IMR-90 (cell line): ENCODE results near the gene PCGF3. TPM values are rescaled to one million over a fixed set of nuclear protein-coding genes. Genes with fewer than 3 reads are reported as not detected.

Experiments
- ATAC-seq: fragments of 200-7000 bp; cut with Tn5 transposase; 2 replicates; pipeline ENCODE4 v1.9.1; 2020; ENCODE audit warnings: low read depth, mild to moderate bottlenecking, moderate library complexity
- BruUV-seq: library from RNA; stranded (reverse); fragments of 400-500 nt; replicated peaks from 2 replicates; lab custom pipeline; 2021; lab: Mats Ljungman, UMichigan
- CTCF ChIA-PET: fragments of 300-600 bp; formaldehyde crosslinking; extraction: SDS; loops from one replicate; lab custom pipeline; 2021; ENCODE audit warnings: antibody characterized with exemption; lab: Yijun Ruan, JAX
- POLR2A ChIA-PET: fragments of 300-600 bp; sonication (Branson Sonifier 250); formaldehyde crosslinking; loops from one replicate; lab custom pipeline; 2022; ENCODE audit warnings: antibody characterized with exemption; ENCODE audit not compliant: unreplicated experiment; lab: Charles Lee
- DNase-seq: peaks from one replicate; pipeline ENCODE4 v3.0.0; 2013
- H2AFZ ChIP-seq: replicated peaks from 2 replicates; pipeline ENCODE3; 2013; ENCODE audit warnings: low read length, mild to moderate bottlenecking; ENCODE audit not compliant: poor library complexity
- H2AK5ac ChIP-seq: 2 replicates; pipeline ENCODE4 v1.6.1; 2013; ENCODE audit warnings: low read depth, low read length, inconsistent platforms
- H2AK9ac ChIP-seq: replicated peaks from 2 replicates; pipeline ENCODE3; 2013; ENCODE audit warnings: mild to moderate bottlenecking, low read depth, low read length, moderate library complexity; ENCODE audit not compliant: poor library complexity
- H2BK120ac ChIP-seq: 2 replicates; pipeline ENCODE4 v1.6.1; 2013; ENCODE audit warnings: low read depth, low read length, inconsistent platforms
- H2BK15ac ChIP-seq: 3 replicates; pipeline ENCODE4 v1.6.1; 2013; ENCODE audit warnings: low read depth, low read length, inconsistent platforms
- H2BK20ac ChIP-seq: 2 replicates; pipeline ENCODE4 v1.6.1; 2013; ENCODE audit warnings: low read depth, mild to moderate bottlenecking, inconsistent platforms, low read length, moderate library complexity
- H2BK5ac ChIP-seq: 2 replicates; pipeline ENCODE4 v1.6.1; 2013; ENCODE audit warnings: mild to moderate bottlenecking, low read depth, low read length, inconsistent platforms; ENCODE audit not compliant: poor library complexity, severe bottlenecking
- H3K14ac ChIP-seq: replicated peaks from 2 replicates; pipeline ENCODE4 v1.6.1; 2013; ENCODE audit warnings: low read depth, low read length, inconsistent platforms
- H3K18ac ChIP-seq: 2 replicates; pipeline ENCODE4 v1.6.1; 2013; ENCODE audit warnings: low read depth, low read length, control low read depth
- H3K23ac ChIP-seq: 2 replicates; pipeline ENCODE4 v1.6.1; 2013; ENCODE audit warnings: low read depth, low read length, inconsistent platforms
- H3K27ac ChIP-seq: 2 replicates; pipeline ENCODE4 v1.5.1; 2013; ENCODE audit warnings: mild to moderate bottlenecking, control low read depth, low read length; ENCODE audit not compliant: insufficient read depth
- H3K27me3 ChIP-seq: 2 replicates; pipeline ENCODE4 v1.6.1; 2013; ENCODE audit warnings: low read length; ENCODE audit not compliant: control insufficient read depth, insufficient read depth
- H3K36me3 ChIP-seq: 2 replicates; pipeline ENCODE4 v1.6.1; 2013; ENCODE audit warnings: low read length, mixed read lengths; ENCODE audit not compliant: control insufficient read depth, insufficient read depth
- H3K4ac ChIP-seq: 2 replicates; pipeline ENCODE4 v1.6.1; 2013; ENCODE audit warnings: low read depth, low read length, inconsistent platforms
- H3K4me1 ChIP-seq: 2 replicates; pipeline ENCODE4 v1.6.1; 2013; ENCODE audit warnings: low read length, mixed read lengths; ENCODE audit not compliant: control insufficient read depth, insufficient read depth
- H3K4me2 ChIP-seq: 2 replicates; pipeline ENCODE4 v1.6.1; 2013; ENCODE audit warnings: low read depth, mild to moderate bottlenecking, control low read depth, low read length, moderate library complexity
- H3K4me3 ChIP-seq: 2 replicates; pipeline ENCODE4 v1.5.1; 2013; ENCODE audit warnings: low read depth, mild to moderate bottlenecking, control low read depth, low read length, moderate library complexity; ENCODE audit not compliant: insufficient read depth
- H3K56ac ChIP-seq: 2 replicates; pipeline ENCODE4 v1.6.1; 2013; ENCODE audit warnings: low read length, inconsistent platforms; ENCODE audit not compliant: insufficient read depth; ENCODE audit errors: extremely low read depth
- H3K79me1 ChIP-seq, 2 experiments: 2 replicates each; pipeline ENCODE4 v1.6.1; 2013; ENCODE audit warnings: low read length in 2 of 2, inconsistent platforms in 1 of 2, low read depth in 1 of 2
- H3K9ac ChIP-seq: 2 replicates; pipeline ENCODE4 v1.6.1; 2013; ENCODE audit warnings: low read depth, low read length, control low read depth
- H3K9me1 ChIP-seq: 2 replicates; pipeline ENCODE4 v1.6.1; 2013; ENCODE audit warnings: low read length, inconsistent platforms; ENCODE audit not compliant: insufficient read depth
- H3K9me3 ChIP-seq: 2 replicates; pipeline ENCODE4 v1.6.1; 2013; ENCODE audit warnings: low read length; ENCODE audit not compliant: control insufficient read depth, insufficient read depth
- H4K20me1 ChIP-seq: 2 replicates; pipeline ENCODE4 v1.6.1; 2013; ENCODE audit warnings: low read length, inconsistent platforms; ENCODE audit not compliant: insufficient read depth
- H4K5ac ChIP-seq: 2 replicates; pipeline ENCODE4 v1.6.1; 2013; ENCODE audit warnings: mild to moderate bottlenecking, low read depth, low read length, control low read depth
- H4K8ac ChIP-seq, 2 experiments: 2 replicates each; pipeline ENCODE4 v1.6.1; 2013; ENCODE audit warnings: low read depth in 2 of 2, low read length in 2 of 2, control low read depth in 1 of 2, inconsistent platforms in 1 of 2
- H4K91ac ChIP-seq: 2 replicates; pipeline ENCODE4 v1.6.1; 2013; ENCODE audit warnings: low read depth, low read length, inconsistent platforms; ENCODE audit not compliant: insufficient read depth
- BHLHE40 ChIP-seq: fragments of 150-350 bp; IDR thresholded peaks from 2 replicates; pipeline ENCODE4 v1.6.1; 2016; ENCODE audit warnings: mild to moderate bottlenecking, low read depth, low read length
- CEBPB ChIP-seq: IDR thresholded peaks from 2 replicates; pipeline ENCODE4 v1.6.1; 2012; ENCODE audit warnings: low read depth, low read length, improper control_type of control experiment
- CHD1 ChIP-seq: IDR thresholded peaks from 2 replicates; pipeline ENCODE4 v1.6.1; 2012; ENCODE audit warnings: low read depth, low read length, improper control_type of control experiment
- ELK1 ChIP-seq: fragments of 150-350 bp; IDR thresholded peaks from 2 replicates; pipeline ENCODE4 v1.6.1; 2016; ENCODE audit warnings: low read depth, mild to moderate bottlenecking, low read length, moderate library complexity, borderline replicate concordance
- FOS ChIP-seq: fragments of 150-350 bp; IDR thresholded peaks from 2 replicates; pipeline ENCODE4 v1.6.1; 2016; ENCODE audit warnings: low read depth, low read length
- MAFK ChIP-seq: IDR thresholded peaks from 2 replicates; pipeline ENCODE4 v1.6.1; 2012; ENCODE audit warnings: low read depth, low read length, improper control_type of control experiment
- MAZ ChIP-seq: IDR thresholded peaks from 2 replicates; pipeline ENCODE4 v1.6.1; 2012; ENCODE audit warnings: low read depth, mild to moderate bottlenecking, low read length, improper control_type of control experiment, moderate library complexity, borderline replicate concordance
- MXI1 ChIP-seq: IDR thresholded peaks from 2 replicates; pipeline ENCODE4 v1.6.1; 2012; ENCODE audit warnings: low read depth, mild to moderate bottlenecking, low read length, moderate library complexity, borderline replicate concordance
- NFE2L2 ChIP-seq: fragments of 150-350 bp; IDR thresholded peaks from 2 replicates; pipeline ENCODE4 v1.6.1; 2016; ENCODE audit warnings: low read depth, mild to moderate bottlenecking, low read length
- POLR2A ChIP-seq: IDR thresholded peaks from 2 replicates; pipeline ENCODE4 v1.6.1; 2012; ENCODE audit warnings: mild to moderate bottlenecking, low read depth, low read length
- RAD21 ChIP-seq: IDR thresholded peaks from 2 replicates; pipeline ENCODE4 v1.6.1; 2012; ENCODE audit warnings: low read length, improper control_type of control experiment
- RCOR1 ChIP-seq: IDR thresholded peaks from 2 replicates; pipeline ENCODE4 v1.6.1; 2012; ENCODE audit warnings: mild to moderate bottlenecking, low read length, improper control_type of control experiment; ENCODE audit not compliant: insufficient replicate concordance
- RFX5 ChIP-seq: IDR thresholded peaks from 2 replicates; pipeline ENCODE4 v1.8.0; 2012; ENCODE audit warnings: low read depth, mild to moderate bottlenecking, low read length, moderate library complexity
- SMC3 ChIP-seq: fragments of 150-350 bp; IDR thresholded peaks from 2 replicates; pipeline ENCODE4 v1.6.1; 2016; ENCODE audit warnings: low read depth, mild to moderate bottlenecking, antibody characterized with exemption, low read length, moderate library complexity
- WGBS, 2 experiments: methylation state at CpG; one replicate each; pipeline versions ENCODE4 v1.1.5 to v1.1.7; 2013; ENCODE audit warnings: missing lambda C conversion rate in 2 of 2; ENCODE audit not compliant: insufficient read length in 1 of 2; ENCODE audit errors: extremely low coverage in 2 of 2; 5-methylcytosine and 5-hydroxymethylcytosine counted together
- dilution Hi-C: fragments of 300-500 bp; cut with HindIII; formaldehyde crosslinking; loops from one replicate; pipeline ENCODE4 v1.14.3; 2018; ENCODE audit warnings: low sequenced_read_pairs; ENCODE audit not compliant: unreplicated experiment
- in situ Hi-C: fragments of 300-500 bp; cut with MboI; formaldehyde crosslinking; loops from 3 replicates; pipeline ENCODE4 v1.14.3; 2019; ENCODE audit warnings: low sequenced_read_pairs, inconsistent platforms, mixed read lengths
- intact Hi-C: fragments of 100-400 bp; cut with micrococcal nuclease; formaldehyde crosslinking; loops from 2 replicates; pipeline ENCODE4 v1.10.0; 2022
- polyA plus RNA-seq, 3 experiments: library from polyadenylated mRNA; depleted of rRNA; stranded (reverse); fragments of >200 nt; gene quantifications; 2 replicates each; pipeline ENCODE4 v1.2.3, GENCODE V29; 2012; ENCODE audit warnings: low replicate concordance in 1 of 3
- total RNA-seq: library from RNA; depleted of rRNA; stranded (reverse); fragments of >200 nt; gene quantifications from 2 replicates; pipeline ENCODE4 v1.2.3, GENCODE V29; 2012
- TF ChIP-seq, protein P1 (sequence below): conservative IDR thresholded peaks from 2 replicates; pipeline ENCODE4 v1.5.1; 2012; ENCODE audit warnings: mild to moderate bottlenecking, low read depth, low read length, improper control_type of control experiment
- TF ChIP-seq, protein P2 (sequence below): fragments of 150-350 bp; IDR thresholded peaks from 2 replicates; pipeline ENCODE4 v1.6.1; 2017; ENCODE audit warnings: mild to moderate bottlenecking, antibody characterized with exemption, low read length, low read depth

The PCGF3 gene
- total and polyA plus RNA-seq, 2 of the 4 experiments (the other 2 are of a cell fraction): 40.0 to 55.3 TPM

DNA sequence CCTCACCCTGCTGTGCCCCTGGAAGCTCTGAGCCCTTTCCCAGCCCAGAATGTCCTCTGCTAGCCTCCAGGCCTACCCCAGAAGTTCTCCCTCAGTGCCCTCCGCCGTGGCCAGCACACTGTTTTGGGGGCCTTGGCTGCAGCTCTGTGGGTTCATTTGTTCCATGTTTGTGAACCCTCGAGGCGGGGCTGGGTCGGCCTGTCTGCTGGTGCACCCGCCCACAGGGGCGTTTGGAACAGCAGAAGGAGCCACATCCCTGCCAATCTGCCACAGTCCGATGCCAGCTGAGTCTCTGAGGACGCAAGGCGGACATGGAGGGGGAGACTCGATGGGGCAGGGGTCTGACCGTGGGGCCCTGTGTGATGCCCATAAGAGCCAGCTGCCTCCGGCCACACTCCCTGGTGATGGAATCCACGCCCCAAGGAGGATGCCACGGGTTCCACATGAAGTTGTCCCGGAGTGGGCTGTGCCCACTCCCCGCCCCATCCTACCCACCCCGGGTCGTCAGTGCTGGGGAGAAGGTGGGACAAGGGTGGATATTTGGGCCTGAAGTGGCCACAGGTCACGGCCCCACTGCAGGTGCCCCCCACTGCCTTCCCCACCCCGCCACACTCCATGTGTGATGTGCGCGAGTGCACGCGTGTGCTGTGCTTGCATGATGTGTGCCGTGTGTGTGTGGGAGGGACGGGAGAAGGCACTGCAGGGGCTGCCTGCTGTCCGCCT lies 38.6 kb upstream of the PCGF3 start:
- no peak overlapping the region for H2BK20ac ChIP-seq
- TF ChIP-seq CEBPB (no peak), SMC3 (no peak), RCOR1 (no peak), RAD21 (no peak), MAFK (no peak), POLR2A (no peak), MAZ (no peak), NFE2L2 (no peak), RFX5 (no peak), MXI1 (no peak), CHD1 (no peak), BHLHE40 (no peak), FOS (no peak), ELK1 (no peak)
- TF ChIP-seq, protein P1, sequence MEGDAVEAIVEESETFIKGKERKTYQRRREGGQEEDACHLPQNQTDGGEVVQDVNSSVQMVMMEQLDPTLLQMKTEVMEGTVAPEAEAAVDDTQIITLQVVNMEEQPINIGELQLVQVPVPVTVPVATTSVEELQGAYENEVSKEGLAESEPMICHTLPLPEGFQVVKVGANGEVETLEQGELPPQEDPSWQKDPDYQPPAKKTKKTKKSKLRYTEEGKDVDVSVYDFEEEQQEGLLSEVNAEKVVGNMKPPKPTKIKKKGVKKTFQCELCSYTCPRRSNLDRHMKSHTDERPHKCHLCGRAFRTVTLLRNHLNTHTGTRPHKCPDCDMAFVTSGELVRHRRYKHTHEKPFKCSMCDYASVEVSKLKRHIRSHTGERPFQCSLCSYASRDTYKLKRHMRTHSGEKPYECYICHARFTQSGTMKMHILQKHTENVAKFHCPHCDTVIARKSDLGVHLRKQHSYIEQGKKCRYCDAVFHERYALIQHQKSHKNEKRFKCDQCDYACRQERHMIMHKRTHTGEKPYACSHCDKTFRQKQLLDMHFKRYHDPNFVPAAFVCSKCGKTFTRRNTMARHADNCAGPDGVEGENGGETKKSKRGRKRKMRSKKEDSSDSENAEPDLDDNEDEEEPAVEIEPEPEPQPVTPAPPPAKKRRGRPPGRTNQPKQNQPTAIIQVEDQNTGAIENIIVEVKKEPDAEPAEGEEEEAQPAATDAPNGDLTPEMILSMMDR: no peak
- TF ChIP-seq, protein P2, sequence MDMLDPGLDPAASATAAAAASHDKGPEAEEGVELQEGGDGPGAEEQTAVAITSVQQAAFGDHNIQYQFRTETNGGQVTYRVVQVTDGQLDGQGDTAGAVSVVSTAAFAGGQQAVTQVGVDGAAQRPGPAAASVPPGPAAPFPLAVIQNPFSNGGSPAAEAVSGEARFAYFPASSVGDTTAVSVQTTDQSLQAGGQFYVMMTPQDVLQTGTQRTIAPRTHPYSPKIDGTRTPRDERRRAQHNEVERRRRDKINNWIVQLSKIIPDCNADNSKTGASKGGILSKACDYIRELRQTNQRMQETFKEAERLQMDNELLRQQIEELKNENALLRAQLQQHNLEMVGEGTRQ: no peak
- peaks cover 0 to 1% of the 10 kb centered on the region in 2 experiments; a peak in 2 of 4 replicates for H3K79me1 ChIP-seq
- peaks cover 4% of the 10 kb centered on the region; the same call in 1 of the 2 replicates for H3K27me3 ChIP-seq
- in situ Hi-C loops (no loop called here), dilution Hi-C loops (no loop called here), intact Hi-C loops (no loop called here)
- peaks cover 9% of the 10 kb centered on the region for H3K36me3 ChIP-seq
- H2BK120ac ChIP-seq: no peak overlapping the region
- no TSS peak for BruUV-seq
- H4K20me1 ChIP-seq: no peaks in the 10 kb centered on the region
- H2AK5ac ChIP-seq: no peak overlapping the region
- no peak overlapping the region for H3K18ac ChIP-seq
- H3K14ac ChIP-seq: no peak overlapping the region
- H2AK9ac ChIP-seq: no peak overlapping the region
- no peak overlapping the region for H3K23ac ChIP-seq
- no peak overlapping the region for H3K9ac ChIP-seq
- CTCF ChIA-PET: no interaction called here
- no peak overlapping the region for H3K27ac ChIP-seq
- H4K5ac ChIP-seq: no peak overlapping the region
- H4K91ac ChIP-seq: no peak overlapping the region
- no peak overlapping the region for H2AFZ ChIP-seq
- no peak overlapping the region for H4K8ac ChIP-seq
- H3K4me2 ChIP-seq: no peak overlapping the region
- ATAC-seq (no peak), DNase-seq (no peak)
- 89% methylated on average over 8 of the region's 28 CpGs; no CpG with 5 or more reads in 1 of the 2 experiments for WGBS, 2 experiments
- no peak overlapping the region for H2BK5ac ChIP-seq
- no peak overlapping the region for H3K4ac ChIP-seq
- no peak overlapping the region for H2BK15ac ChIP-seq
- H3K4me3 ChIP-seq: no peak overlapping the region
- H3K56ac ChIP-seq: no peak overlapping the region
- 0 out of 2 replicates have a peak, but pooled peaks cover 3% of the 10 kb centered on the region for H3K9me1 ChIP-seq
- POLR2A ChIA-PET: no interaction called here
- no peaks in the 10 kb centered on the region; the same call in 1 of the 2 replicates for H3K9me3 ChIP-seq
- no peaks in the 10 kb centered on the region for H3K4me1 ChIP-seq
